HG02981 (cell line): ENCODE results near the gene MICB.
"Not testable (repeated sequence)": the region's sequence is repeated elsewhere in the genome, so short reads cannot be mapped to it uniquely, and the experiment has no call there.

ENCODE experiments used
- ATAC-seq: cut with Tn5 transposase; IDR thresholded peaks from one replicate; pipeline ENCODE4 v1.9.1; 2021; ENCODE audit warnings: mild to moderate bottlenecking, moderate library complexity; ENCODE audit not compliant: unreplicated experiment

MICB gene

DNA sequence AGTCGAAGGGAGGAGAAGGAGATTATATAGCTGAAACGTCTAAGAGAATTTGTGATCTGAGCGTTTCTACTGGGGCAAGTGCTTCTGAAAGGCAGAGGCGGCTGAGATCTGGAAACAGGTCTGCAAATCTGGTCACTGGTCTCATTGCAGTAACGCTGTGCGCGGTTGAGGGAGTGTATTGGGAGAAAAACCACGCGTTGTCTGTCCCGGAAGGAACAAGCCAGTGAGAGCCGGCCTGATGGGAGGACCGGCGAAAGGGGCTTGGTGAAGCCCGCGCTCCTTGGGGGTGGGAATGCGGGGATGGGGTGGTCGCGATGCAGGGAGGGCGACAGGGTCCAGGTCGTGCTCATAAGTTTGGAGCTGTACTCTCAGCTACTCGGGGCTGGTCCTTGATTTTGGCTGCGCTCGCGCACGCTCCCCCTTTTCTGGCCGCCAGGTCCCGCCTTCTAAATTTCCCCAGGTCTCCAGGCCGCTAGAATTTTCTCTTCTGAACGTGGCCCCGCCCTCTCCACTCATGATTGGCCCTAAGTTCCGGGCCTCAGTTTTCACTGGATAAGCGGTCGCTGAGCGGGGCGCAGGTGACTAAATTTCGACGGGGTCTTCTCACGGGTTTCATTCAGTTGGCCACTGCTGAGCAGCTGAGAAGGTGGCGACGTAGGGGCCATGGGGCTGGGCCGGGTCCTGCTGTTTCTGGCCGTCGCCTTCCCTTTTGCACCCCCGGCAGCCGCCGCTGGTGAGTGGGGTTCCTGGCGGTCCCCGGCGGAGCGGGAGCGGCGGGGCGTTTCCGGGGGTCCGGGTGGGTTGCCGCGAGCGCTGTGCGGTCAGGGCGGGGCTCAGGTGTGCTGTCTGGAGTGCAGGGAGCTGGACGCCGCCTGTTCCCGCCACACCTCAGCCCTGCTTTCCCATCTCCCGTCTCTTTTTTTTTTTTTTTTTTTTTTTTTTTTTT lies at the start of gene MICB:
Gene MICB, plus strand, starts transcription at position 615 of the 946 bp plus-strand sequence. Its CDS starts 49 bp downstream, at position 664.
- peak; percentile 44 for ATAC-seq

DNA sequence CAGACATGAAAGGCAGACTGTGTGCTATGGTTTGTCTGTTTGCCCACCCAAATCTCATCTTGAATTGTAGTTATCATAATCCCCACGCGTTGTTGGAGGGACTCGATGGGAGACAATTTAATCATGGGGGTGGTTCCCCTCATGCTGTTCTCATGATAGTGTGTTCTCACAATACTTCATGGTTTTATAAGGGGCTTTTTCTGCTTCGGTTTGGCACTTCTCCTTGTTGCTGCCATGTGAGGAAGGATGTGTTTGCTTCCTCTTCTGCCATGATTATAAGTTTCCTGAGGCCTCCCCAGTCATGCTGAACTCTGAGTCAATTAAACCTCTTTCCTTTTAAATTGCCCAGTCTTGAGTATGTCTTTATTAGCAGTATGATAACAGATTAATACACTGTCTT lies 47.2 kb upstream of the MICB start:
- ATAC-seq, result no peak

DNA sequence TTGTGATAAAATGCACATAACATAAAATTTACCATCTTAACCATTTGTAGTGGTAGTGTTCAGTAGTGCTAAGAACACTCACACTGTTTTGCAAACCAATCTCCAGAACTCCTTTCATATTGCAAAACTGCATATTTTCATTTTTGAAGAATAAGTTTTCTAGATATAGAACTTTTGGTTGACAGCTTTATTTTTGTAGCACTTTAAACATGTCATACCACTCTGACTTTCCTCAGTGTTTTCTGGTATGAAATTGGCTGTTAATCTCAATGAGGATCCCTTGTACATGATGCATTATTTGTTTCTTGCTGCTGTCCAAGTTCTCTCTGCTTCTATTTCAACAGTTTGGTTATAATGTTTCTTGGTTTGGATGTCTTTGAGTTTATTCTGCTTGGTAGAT lies 45.1 kb upstream of the MICB start:
- ATAC-seq, result no peak

DNA sequence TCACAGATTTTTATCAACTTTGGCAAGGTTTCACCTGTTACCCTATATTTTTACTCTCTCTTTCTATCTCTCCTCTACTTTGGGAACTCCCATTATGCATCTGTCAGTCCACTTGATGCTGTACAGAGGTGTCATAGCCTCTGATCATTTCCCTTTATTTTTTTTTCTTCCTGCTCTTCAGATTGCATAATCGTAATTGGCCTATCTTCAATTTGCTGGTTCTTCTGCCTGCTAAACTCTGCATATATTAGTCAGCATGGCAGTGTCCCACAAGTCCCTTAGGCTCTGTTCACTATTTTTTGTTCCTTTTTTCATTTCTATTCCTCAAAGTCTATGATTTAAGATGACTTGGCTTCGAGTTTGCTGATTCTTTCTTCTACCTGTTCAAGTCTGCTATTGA lies 44.7 kb upstream of the MICB start:
- ATAC-seq, result no peak

DNA sequence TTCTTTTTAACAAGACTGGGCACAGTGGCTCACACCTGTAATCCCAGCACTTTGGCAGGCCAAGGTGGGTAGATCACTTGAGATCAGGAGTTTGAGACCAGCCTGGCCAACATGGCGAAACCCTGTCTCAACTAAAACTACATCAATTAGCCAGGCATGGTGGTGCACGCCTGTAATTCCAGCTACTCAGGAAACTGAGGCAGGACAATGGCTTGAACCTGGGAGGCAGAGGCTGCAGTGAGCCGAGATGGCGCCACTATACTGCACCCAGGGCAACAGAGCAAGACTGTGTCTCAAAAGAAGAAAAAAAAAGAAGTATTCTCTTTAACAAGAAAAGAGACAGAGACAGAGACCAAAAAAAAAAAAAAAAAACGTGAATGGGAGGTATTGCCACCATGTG lies 38.1 kb upstream of the MICB start:
- ATAC-seq, result not testable (repeated sequence)

DNA sequence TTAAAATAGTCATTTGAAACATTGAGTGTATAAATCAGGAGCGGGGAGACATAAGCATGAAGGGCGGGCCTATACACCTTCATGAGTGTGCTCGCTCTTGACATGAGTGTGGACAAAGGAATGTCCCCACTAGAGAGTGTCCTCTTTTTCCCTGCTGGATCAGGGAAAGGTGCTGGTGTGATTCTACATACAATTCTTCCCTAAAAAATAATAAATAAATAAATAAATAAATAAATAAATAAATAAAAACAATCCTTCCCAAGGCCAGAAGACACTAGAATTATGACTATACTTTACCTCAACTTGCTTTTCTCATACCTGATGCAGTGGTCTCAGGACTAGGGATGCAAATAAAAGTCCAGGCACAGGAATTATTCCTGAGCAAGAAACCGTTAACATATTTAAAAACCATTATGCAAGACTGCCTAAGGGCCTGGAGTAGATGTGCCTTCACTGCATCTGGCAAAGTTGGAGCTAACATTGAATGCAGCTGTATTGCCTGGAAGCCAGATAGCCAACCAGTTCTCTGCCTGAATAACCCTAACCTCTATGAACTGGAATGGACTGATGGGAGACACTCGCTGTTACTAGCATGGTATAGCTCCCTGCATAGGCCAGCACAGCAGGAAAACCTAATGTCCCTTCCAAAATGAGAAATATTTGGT lies 37.5 kb upstream of the MICB start:
- no peak for ATAC-seq

DNA sequence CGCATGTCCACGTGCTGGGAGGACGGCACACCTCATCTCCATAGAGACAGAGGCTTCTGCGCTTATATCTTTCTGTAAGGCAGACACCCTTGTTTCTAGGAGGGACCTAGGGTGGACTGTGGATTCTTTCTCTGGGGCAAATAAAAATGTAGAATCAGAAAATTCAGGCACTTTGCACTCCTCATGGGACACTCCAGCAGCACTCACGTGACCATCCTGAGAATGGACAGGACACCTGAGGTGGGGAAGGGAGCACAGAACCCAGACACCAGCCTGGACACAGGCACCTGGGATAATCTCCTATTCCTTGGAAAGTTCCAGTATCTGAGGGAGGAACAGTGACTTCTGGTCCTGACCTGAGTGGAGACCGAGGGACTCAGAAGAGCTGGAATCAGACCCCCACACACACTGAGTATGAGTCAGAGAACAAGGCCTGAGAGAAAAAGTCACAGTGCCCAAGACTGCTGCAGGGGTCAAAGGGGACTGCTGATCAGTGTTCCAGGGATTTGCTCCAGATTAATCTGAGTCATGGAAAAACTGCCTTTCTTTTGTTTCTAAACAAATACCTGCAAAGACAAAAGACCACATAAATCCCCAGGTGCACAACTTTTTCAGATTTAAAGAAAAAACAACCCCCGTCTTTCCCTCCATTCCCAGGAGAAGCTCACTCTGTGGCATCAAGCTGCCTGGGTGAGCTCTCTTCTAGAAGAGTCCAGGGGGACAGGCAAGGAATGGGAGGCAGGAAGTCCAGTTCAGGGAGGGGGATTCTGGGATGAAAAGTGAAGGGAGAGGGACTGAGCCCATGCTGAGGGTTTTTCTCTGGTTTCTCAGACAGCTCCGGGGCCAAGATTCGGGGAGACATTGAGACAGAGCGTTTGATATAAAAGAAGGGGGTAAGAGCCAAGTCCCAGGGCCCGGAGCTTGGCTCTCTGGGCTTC lies 35.6 kb upstream of the MICB start:
- ATAC-seq, result peak; percentile 5

DNA sequence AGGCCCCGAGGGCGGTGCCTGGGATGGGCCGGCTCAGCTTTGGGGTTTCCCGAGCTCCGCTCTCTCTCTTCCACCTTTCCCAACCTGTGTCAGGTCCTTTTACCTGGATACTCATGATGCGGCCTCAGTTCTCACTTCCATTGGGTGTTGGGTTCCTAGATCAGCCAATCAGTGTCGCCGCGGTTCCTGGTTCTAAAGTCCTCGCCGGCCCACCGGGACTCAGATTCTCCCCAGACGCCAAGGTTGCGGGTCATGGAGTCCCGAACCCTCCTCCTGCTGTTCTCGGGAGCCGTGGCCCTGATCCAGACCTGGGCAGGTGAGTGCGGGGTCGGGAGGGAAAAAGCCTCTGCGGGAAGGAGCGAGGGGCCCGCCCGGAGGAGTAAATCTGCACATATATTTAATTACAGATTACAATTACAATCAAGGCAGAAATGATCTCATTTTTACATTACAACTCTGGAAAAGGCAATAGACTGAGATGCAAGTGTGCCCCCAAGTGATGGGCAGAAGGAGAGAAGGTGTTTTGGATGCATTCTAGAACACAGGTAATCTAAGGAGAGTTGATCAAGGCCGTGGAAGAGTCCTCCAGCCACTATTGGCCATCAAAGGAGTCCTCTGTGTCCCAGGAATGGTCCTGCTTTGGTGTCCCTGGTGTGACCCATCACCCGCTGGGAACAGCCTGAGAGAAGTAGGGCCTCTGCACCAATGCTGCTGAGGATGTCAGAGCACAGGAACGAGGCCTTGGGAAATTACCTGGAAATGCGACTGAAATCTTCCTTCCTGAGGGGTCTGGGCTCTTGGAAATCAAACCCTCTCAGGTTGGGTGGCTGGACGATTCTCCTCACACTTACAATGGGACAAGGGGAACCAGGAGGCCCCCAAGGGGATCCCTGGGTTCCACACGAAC lies 34.7 kb upstream of the MICB start:
- ATAC-seq, result peak; percentile 89

DNA sequence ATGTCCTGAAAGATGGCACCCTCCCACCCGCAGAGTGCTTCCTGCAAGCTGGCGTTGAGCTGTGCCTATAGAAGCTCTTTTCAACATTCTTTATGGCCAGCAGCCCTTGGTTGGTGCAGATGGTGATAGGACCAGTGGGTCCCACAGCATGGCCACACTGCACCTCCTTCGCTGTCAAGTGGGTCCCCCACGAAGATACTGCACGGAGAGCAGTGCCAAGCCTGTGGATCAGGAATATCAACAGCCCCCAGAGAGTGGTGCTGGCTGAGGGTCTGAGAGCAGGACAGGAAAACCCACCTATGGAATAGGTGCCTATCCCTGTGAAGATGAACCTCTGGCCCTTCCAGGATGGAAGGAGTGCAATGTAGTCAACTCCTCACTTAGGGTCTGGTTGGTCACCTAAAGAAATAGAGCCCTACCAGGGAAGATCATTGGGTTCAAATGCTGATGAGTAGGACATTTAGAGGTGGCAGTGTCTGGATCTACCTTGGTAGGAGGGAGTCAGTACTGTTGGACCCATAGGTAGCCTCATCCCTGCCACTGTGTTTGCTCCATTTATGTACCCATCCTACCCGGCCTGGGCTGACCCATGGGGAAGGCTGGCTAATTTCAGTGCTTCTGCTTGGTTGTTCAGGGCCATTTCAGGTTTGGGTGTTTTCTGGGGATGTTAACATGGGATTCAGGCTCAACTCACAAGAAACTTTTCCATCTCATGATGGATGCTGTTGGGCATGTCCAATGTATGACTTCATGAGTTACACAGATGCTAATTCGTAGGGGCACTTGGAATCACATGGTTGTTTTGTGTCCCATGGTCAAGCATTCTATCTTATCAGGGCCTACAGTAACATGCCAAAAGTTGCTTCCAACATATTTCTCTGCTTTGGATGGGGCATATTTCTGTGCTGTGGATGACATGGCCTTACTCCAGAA lies 33.4 kb upstream of the MICB start:
- no peak for ATAC-seq

DNA sequence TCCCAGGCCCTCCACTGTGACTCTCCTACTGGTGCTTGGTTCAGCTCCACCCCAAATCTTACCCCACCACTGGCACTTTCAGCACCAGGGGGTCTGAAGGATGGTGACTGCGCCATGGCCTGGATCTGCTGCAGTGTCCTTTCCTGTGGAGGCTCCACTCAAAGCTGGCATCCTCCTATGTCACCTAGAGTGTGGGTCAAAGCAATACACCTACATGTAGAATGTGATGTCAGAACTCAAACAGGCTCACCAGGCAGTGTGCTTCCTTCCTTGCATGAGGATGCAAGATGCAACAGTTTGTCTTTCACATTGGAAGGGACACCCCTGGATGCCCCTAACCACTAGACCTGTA lies 32.8 kb upstream of the MICB start:
- ATAC-seq, result no peak

DNA sequence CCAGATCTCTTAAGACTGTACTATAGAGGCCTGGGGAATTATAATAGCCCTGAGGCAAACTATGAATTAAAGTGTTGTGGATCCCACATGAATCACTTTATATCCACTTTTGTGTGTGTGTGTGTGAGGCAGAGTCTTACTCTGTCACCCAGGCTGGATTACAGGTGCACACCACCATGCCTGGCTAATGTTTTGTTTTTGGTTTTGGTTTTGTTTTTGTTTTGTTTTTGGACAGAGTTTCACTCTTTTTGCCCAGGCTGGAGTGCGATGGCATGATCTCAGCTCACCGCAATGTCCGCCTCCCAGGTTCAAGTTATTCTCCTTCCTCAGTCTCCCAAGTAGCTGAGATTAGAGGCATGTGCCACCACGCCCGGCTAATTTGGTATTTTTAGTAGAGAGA lies 32.2 kb upstream of the MICB start:
- no peak for ATAC-seq

DNA sequence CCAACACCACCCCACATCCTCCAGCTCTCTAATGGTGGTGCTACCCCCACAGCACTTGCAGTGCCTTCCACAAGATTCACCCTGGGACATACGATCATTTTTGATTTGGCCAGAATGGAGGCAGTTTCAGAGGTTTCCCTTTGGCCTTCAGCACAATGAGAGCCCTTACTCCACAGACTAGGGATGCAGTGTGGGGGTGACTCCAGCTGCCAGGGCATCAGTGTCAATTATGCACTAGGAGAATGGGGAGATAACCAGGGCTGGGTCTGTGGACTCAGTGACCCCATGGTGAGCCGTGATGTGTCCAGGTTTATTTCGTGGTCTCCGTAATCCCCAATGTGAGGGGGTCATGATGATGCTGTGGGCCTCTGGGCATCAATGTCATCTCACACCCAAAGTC lies 31.5 kb upstream of the MICB start:
- ATAC-seq, result no peak

DNA sequence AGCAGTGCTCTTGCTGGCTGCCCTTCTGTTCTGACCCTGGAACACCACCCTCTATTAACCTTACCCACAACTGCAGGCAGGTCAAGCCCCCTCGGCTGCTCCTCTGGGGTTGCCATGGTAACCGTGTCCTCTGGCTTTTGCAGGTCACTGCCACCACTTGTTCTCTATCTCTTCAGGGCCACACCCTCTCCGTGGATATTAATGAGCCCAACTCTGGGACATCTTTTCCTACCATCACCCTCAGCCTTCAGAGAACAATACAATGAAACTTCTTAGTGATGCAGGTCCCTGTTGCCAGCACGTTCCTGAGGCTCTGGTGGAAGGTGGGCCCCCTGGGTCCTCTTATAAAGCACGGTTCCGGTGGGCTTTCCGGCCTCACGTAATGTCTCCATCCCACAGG lies 30.8 kb upstream of the MICB start:
- no peak for ATAC-seq

DNA sequence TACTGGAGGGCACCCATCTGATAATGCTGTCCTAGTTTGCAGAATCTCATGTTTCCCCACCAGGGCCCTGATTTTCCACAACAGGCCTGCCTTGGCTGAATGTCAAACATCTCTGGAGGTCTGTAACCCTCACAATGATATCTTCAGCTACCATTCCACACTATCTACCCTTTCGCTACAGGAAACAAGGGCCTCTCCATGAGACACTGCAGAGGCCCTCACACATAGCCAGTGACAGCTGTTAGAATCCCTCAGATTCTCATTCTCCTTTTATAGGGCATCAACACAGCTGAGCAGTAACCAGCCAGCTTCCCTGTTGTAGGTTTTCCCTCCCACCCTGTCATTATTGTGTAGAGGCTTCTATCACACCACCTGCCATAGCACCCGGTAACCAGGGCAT lies 29.6 kb upstream of the MICB start:
- no peak for ATAC-seq

DNA sequence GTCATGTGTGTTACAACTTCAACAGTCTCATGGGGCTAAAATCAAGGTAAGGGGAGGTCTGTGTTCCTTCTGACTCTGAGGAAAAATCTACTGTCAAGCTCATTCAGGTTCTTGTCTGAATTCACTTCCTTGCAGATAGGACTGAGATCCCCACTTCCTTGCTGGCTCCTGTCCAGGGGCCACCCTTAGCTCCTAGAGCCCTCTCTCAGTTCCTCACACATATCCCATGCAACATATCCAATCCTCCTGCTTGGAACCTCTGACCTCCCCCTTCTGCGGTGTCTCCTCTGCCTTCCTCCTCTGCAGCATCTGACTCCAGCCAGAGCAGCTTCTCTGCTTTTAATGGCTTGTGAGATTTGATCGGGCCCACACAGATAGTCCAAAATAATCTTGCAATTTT lies 27.1 kb upstream of the MICB start:
- no peak for ATAC-seq

DNA sequence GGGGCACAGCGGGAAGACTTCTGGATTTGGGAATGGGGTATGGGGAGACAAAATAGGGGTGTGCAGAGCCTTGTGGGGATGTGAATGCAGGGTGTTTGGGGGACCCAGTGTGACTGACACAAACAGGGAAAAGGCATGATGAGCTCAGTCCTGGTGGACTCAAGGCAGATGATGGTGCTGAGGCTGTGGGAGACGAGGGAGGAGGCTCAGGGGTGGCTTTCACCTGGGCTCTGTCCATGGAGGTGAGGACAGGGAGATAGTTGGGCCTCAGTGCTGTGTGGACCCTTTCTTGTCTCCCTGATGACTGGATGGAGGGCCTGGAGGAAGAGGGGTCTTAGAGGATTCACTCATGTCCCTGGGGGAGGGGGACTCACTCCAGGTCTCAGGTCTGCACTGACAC lies 26.2 kb upstream of the MICB start:
- no peak for ATAC-seq

DNA sequence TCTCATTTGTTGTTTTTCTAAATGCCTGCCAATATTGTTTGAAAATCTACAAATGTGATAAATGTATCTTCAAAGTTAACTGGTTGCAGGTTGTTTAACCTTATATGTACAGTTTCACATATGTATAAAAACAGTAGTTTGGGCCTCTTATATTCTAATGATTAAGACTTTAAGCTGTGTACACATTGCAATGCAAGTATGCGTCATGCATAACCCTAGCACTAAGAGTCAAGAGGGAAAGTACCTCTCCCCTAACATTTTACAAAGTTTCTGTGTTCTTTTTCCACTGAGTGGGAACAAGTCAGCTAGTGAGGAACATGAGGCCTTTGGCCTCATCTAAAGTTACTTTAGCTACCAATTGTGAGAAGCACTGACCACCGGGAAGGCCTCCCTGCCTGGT lies 25.7 kb upstream of the MICB start:
- ATAC-seq, result no peak

DNA sequence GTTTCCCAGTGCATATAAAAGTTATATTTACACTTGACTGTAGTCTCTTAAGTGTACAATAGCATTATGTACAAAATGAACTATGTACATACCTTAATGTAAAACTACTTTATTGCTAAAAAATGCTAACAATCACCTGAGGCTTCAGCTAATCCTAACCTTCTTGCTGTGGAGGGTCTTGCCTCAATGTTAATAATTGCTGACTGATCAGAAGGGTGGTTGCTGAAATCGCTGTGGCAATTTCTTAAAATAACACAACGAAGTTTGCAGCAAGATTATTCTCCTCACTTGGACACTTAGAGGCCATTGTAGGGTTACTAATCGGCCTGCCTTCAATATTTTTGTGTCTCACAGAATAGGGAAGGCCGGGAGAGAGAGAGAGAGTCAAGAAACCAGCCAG lies 24.7 kb upstream of the MICB start:
- ATAC-seq, result no peak
